Measurements from ENCODE around the gene LFNG. TPM values are rescaled to one million over a fixed set of nuclear protein-coding genes. Genes with fewer than 3 reads are reported as not detected.
"Not testable (repeated sequence)": the region's sequence is repeated elsewhere in the genome, so short reads cannot be mapped to it uniquely, and the experiment has no call there.

Gene LFNG
- total RNA-seq, 1 experiment from 2014 or later, result 16.7 TPM

DNA sequence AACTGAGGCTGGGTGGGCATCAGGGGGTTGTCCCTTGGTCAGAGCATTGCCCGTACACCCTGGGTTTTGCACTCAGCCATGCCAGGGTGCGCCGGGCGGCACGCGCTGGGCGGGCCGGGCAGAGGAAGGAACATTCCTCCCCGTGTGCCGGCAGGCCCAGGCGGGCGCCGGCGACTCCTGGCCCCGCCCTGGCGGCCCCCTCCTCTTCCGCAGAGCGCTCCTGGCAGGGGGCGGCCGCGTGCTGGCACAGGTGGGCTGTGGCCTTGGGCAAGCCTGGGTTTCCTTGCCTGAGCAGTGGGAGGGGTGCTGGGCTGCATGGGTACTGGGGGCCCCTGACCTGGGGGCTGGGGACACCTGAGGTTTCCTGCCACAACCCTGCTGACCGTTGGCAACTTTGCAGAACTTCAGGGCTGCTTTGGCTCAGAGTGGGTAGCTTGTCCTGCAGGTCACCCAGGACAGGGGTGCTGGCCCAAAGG lies 3.9 kb downstream of the LFNG start:
- in situ Hi-C loops (cut with HindIII; ENCODE audit: low pct_unique_long_range_greater_than_20kb, low sequenced_read_pairs), result no loop called here
- DNase-seq (ENCODE audit: low read depth), result peak; percentile 45

DNA sequence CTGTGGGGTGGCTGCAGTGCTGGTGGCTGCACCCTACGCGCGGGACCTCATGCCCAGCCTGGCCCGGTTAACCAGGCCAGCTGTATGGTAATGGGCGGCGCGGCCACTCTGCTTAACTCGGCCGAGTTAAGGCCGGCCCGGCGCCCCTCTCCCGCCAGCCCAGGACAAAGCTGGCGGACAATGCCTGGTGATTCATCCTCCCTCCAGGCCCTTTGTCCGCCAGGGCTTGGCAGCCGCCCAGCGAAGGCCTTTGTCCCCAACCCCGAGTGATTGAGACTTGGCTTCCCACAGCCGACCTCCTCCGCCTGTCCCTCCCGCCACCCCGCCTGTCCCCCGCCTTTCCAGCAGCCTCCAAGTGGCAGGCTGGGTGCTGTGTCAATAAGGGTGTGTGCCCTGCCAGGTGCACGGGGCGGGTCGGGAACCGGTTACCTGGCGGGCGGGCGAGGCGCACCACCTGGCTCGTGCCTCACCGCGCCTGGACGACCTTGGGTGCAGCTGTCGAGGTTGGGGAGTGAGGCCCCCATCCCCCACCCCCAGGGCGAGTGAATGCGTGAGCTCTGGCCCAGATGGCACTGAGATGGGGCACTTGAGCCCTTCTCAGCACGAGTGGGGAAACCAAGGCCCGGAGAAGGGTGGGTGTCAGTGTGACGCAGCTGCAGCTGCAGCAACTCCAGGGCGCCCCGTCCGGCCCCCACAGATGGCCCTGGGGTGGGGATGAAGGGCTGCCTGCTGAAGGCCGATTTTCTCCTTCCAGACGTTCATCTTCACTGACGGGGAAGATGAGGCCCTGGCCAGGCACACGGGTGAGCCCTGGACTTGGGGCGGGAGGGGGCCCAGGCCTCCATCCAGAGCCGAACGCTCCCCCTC lies 4.6 kb downstream of the LFNG start:
- in situ Hi-C loops (cut with HindIII; ENCODE audit: low pct_unique_long_range_greater_than_20kb, low sequenced_read_pairs), result no loop called here

DNA sequence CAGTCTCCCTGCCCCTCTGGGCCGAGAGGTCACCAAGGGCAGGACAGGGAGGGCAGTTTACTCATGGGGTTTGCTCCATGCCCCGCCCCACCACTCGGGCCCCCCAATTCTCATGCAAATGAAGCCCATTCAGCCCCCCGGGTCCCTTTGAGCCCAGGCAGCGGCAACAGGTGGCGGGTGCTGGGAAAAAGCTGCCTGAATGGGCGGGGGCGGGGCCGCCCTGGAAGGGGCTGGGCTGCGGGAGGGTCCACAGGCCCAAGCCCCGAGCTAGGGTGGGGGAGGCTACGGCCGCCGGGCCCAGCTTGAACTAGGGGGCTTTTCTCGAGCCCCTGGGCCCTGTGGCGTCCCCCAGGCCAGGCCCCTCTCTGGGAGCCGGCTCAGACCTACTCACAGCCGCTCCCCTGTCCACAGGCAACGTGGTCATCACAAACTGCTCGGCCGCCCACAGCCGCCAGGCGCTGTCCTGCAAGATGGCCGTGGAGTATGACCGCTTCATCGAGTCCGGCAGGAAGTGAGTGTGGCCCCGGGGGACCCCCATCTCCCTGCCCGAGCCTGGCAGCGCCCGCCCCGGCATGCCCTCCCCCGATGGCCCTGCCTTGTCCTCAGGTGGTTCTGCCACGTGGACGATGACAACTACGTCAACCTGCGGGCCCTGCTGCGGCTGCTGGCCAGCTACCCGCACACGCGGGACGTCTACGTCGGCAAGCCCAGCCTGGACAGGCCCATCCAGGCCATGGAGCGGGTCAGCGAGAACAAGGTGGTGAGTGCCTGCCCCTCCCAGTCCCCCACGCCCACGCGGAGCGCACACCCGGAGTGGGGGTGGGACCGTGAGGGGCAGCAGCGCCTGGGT lies 5.5 kb downstream of the LFNG start:
- DNase-seq (ENCODE audit: low read depth), result no peak
- in situ Hi-C loops (cut with HindIII; ENCODE audit: low pct_unique_long_range_greater_than_20kb, low sequenced_read_pairs), result no loop called here

More for the DNA sequence above, 4.6 kb downstream of the LFNG start:
- peak; percentile 76 for DNase-seq (ENCODE audit: low read depth)

DNA sequence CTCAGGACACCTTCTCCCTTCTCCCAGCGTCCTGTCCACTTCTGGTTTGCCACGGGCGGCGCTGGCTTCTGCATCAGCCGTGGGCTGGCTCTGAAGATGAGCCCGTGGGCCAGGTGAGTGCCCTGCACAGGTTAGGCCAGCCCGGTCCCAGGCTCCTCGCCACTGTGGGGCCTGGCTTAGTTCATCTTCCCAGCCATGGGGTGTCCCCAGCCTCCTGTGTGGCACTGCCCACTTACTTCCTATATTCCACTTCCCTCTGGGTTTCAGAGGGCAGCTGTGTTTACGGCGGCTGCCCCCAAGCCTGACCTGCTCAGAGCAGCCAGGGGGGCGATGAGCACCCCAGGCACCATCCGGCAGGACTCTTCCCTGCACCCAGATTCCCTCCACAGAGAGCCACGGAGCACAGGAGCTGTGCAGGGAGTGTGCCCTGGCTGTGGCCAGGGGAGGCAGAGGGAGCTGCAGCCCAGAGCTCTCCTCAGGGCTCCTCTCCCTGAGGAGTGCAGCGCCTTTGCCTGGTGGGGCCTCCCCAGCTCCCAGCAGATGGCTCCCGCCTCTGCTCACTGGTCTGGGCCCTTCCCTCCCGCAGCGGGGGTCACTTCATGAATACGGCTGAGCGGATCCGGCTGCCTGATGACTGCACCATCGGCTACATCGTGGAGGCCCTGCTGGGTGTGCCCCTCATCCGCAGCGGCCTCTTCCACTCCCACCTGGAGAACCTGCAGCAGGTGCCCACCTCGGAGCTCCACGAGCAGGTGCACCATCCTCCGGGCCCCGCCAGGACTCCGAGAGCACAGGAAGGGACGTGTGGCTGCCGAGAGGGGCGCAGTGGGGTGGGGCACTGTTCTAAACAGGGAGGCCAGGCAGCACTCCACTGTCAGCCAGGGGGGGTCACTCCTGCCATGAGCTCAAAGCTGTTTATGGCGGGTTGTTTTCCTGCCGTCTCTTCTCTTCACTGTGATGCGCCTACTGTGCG lies 6.4 kb downstream of the LFNG start:
- in situ Hi-C loops (cut with HindIII; ENCODE audit: low pct_unique_long_range_greater_than_20kb, low sequenced_read_pairs), result no loop called here

DNA sequence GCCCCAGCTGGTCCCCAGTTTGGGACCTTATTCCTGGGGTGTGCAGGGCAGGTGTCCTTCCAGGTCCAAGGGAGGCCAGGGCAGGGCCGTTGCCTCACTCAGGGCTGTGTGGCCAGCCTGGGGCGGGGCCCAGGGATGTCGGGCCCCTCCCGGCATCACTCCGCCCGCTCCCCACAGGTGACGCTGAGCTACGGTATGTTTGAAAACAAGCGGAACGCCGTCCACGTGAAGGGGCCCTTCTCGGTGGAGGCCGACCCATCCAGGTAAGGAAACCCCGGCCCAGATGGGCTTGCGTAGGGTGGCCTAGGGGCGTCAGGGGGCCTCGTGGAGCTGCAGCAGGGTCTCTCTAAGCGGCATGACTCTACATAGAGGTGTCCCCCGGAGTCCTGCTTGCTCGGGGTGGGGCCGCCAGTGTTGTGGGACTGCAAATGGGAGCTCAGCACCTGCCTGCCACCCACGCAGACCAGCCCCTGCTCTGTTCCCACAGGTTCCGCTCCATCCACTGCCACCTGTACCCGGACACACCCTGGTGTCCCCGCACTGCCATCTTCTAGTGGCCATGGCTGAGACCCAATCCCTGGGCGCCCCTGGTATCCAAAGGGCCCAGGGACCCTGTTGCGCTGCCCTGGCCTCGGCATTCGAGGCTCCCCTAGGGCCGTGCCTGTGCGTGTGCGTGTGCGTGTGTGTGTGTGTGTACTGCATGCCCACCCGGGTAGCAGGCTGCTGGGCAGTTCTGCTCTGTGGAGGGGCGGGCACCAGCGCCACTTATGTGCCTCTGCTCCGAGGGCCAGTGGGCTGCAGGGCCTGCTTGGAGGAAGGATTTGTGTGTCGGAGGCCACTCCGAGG lies 7.3 kb downstream of the LFNG start:
- in situ Hi-C loops (cut with HindIII; ENCODE audit: low pct_unique_long_range_greater_than_20kb, low sequenced_read_pairs), result no loop called here
- DNase-seq (ENCODE audit: low read depth), result no peak

More for the DNA sequence above, 6.4 kb downstream of the LFNG start:
- no peak for DNase-seq (ENCODE audit: low read depth)

DNA sequence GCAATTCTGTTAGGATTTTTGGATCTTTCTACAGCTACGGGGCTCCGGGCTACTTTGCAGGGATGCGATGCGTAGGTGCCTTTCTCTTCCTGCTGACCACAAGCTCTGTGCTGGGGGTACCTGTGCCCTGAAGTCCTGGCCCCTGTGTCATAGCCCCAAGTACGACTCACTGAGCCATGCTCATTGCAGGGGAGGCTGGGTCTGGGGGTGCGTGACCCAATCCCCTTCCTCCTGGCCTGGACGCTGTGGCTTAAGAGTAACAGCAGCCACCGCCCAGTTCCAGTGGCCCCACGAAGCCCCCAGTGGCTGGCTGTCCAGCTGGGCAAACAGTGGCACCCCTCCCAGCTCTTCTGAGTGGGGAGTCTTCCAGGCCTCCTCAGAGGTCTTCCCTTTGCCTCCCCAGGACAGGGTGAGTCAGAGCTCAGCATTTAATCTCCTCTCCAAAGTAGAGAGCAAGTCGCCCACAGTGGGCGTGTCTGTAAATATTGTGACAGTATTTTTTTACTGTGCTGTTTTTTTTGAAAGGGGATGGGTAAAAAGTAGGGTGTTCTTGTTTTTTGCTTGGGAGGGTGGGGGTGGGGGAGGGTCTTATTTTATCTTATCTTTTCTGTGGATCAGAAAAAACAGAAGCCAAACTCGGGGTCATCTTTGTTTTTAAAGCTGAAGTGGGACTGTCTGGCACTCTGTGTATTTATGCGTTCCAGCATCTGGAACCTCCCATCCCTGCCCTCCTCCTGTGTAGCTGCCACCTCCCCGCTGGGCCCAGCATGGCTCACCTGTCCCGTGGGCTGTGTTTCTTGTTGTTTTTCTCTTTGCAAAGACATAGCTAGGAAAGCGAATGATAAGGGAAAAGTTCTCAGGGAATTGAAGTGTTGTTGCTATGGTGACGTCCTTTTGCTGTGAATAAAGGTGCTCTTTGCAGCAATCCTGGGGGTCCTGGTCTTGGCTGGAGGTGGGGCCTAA lies 8.2 kb downstream of the LFNG start:
- in situ Hi-C loops (cut with HindIII; ENCODE audit: low pct_unique_long_range_greater_than_20kb, low sequenced_read_pairs), result no loop called here
- DNase-seq (ENCODE audit: low read depth), result peak; percentile 83

DNA sequence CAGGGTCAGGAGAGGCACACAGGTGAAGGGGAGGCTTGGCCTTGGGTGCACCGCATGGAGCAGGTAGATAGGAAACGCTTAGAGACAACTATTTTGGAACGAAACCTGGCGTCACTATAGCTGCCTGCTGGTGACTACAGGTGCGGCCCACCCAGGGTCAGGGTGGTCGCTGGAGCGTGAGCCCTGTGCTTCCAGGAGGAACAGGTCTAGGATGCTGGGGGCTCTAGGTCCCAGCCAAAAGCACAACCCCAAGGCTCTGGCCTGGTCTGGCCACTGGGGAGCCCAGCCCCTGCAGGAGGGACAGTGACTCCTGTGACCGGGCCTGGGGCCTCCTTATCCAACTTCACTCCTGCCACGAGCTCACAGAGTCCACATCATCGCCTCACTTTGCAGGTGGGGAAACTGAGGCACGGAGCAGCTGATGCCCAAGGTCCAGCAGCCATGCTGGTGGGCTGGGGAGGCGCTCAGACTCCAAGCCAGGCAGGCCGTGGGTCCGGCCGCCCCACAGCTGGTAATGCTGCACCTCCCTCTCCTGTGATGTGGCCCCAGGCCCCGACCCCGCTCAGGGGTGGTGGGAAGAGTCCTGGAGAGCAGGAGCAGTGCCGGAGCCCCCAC lies 9.0 kb downstream of the LFNG start:
- in situ Hi-C loops (cut with HindIII; ENCODE audit: low pct_unique_long_range_greater_than_20kb, low sequenced_read_pairs), result no loop called here
- DNase-seq (ENCODE audit: low read depth), result no peak

DNA sequence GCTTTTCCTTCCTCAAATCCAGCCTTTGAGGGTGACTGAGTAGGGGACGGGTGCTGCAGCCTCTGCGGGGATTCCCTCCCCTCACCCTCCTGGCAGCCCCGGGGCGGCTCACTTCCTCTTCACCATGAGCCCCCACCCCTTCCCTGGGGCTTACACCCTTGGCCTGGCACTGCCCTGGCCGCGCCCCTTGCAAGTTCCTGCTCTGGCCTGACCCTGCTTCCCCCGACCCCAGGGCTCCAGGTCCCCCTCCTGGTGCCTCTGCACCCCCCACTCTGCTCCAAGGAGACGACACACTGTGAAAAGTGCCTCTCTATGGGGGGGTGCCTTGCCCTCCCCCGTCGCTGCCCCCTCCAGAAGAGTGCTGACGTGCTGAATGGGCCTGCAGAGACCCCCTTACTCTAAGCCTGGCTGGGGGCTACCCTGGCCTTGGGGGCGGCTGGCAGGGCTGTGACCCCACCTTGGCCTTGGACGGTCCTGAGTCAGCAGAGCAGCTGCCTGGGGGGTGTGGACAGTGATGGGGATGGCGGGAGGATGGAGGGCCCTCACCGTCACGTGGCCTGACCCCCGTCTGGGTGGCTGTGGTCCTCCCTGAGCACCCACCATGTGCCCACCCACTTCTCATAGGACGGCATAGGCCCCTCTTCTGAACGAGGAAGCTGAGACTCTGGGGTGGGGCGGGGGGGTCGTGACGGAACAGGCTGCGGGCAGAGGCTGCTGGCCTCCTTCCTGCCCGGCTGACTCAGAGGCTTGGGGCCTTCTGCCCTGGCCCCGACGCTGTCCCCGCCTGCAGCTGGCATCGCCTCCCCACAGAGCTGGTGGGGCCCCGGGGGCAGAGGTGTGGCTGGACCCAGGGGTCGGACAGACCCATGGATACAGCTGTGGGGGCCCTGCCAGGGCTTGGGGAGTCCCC lies 9.8 kb downstream of the LFNG start:
- DNase-seq (ENCODE audit: low read depth), result peak; percentile 69
- in situ Hi-C loops (cut with HindIII; ENCODE audit: low pct_unique_long_range_greater_than_20kb, low sequenced_read_pairs), result no loop called here

DNA sequence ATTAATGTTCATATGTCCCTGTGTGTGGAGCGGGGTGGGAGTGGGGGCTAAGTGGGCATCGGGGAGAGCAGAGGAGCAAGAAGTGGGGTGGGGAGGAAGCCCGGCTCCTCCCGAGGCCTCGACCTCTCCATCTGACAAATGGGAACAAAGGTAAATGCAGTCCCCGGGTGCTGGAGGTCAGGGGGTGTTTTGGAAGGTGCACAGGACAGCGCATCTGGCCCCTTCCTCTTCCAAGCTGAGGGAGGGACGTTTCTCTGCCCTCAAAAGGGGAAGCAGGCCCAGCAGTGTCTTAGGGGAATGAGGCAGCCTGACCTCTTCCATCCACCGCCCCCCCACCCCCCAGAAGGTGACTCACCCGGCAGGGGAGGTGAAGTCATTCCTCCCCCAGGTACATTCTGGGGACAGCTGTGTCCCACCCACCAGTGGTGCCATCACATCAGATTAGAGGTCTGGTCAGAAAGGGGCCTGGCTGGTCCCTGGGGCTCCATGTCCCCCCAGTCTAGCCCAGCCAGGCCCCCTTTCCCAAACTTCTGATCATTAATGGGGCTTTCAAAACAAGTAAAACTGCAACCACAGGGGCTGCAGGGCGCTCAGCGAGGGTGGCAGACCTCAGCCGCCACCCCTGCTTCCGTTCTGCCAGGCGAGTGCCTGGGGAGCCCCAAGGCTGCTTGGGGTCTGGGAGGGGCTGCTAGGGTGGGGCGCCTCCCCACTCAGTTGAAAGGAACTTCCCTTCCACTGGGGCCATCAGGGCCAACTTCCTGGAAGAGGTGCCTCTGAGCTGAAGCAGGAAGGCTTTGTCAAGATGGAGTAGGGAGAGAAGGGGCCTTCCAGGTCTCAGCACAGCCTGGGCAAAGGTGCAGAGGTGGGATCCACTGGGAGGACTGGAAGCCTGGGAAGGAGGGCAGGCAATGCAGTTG lies 10.8 kb downstream of the LFNG start:
- DNase-seq (ENCODE audit: low read depth), result peak; percentile 51
- in situ Hi-C loops (cut with HindIII; ENCODE audit: low pct_unique_long_range_greater_than_20kb, low sequenced_read_pairs), result no loop called here

DNA sequence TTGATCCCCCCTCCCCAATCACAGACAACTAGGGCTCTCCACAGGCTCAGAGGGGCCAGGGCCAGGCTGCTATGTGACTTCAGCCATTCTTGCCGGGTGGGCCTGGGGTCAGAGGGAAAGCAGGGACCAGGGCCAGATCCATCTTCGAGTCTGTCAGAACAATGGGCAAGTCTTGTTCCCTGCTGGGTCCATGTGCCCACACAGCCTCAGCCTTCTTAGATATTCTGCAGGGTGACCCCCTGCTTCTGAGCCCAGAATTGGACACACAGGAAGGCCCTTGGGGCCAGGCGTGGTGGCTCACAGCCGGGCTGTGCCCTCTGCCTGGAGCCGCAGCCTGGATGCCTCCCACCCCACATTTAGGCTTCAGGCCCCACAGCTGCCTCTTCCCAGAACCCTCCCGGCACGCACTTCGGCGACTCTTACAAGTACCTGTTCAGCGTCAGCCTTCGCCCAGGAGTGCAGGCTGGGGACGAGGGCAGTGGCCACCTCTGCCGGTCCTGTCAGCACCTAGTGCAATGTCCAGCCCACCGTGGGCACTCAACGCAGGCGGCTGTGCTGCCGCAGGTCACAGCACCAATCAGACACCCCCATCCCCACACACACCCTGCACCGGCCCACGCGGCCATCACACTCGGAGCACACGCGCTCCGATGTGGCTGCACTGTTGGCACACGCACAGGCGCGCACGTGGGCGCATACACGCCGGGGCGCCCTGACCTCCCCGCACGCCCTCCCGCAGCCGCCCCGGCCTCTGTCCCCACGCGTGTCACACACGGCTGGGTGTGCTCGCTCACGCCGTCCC lies 11.6 kb downstream of the LFNG start:
- DNase-seq (ENCODE audit: low read depth); in situ Hi-C loops (cut with HindIII; ENCODE audit: low pct_unique_long_range_greater_than_20kb, low sequenced_read_pairs): not testable (repeated sequence)

DNA sequence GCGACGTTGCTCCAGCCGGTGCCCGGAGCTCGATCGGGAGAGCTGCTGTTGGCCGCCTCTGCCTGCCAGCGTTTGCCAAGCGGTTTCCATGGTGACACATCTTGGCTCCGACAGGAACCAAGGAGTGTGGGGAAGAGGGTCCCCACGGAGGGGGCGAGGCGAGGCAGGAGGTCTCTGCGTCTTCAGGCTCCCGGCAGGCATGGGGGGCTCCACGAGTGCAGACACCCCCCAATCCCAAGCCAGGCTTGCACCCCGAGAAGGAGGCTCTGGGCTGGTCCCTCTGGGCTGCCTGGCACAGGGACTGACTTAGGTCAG lies 12.2 kb downstream of the LFNG start:
- in situ Hi-C loops (cut with HindIII; ENCODE audit: low pct_unique_long_range_greater_than_20kb, low sequenced_read_pairs); DNase-seq (ENCODE audit: low read depth): not testable (repeated sequence)

DNA sequence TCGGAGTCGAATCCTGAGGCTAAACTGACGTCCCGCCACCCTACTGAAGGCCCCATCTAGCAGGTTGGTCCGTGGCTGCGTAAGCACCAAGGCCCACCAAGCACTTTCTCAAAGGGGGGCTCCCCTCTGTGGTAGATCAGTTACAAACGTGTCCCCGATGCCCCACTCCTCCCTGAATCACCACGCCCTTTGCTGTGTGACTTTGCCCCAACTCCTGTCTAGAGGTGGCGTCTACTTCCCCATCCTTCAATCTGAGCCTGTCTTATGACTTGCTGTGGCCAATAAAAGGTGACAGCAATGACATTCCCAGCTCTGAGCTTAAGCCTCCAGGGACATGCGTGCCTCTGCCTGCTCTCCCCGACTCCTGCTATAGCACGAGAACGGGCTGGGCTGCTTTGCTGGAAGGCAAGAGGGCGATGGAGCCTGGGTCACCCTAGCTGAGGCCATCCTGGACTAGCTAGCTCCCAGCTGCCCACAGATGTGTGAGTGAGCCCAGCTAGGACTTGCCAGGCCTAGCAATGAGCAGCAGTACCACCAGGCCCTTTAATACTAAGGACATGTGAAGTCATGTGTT lies 12.7 kb downstream of the LFNG start:
- DNase-seq (ENCODE audit: low read depth); in situ Hi-C loops (cut with HindIII; ENCODE audit: low pct_unique_long_range_greater_than_20kb, low sequenced_read_pairs): not testable (repeated sequence)

DNA sequence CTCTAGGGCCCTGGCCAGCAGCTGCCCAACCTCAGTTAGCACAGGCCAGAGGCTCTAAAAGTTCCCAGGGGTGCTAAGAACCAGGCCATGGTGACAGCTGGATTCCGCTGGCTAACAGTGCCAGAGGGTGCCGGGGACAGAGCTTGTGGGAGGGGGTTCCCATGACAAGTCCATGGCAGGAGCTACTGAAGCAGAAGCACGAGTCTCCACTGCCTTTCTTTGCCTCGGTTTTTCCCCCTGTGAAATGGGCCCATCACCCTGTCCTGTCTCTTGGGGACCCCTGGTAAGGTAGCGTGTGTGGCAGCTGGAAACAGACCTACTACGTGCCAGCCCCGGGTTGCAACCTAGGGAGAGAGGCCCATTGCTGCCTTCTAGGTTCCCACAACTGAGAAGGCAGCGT lies 13.2 kb downstream of the LFNG start:
- DNase-seq (ENCODE audit: low read depth); in situ Hi-C loops (cut with HindIII; ENCODE audit: low pct_unique_long_range_greater_than_20kb, low sequenced_read_pairs): not testable (repeated sequence)
